Ectodermal cell (in vitro differentiated cells): Measurements from ENCODE around the gene TBX4.
A peak's percentile ranks its signal among the peaks of the same experiment; 100 is the strongest.

Source experiments
- H3K27ac ChIP-seq: 2 replicates; pipeline ENCODE4 v1.7.0; 2013; ENCODE audit warnings: mild to moderate bottlenecking, low read depth, low read length; ENCODE audit not compliant: insufficient read depth, poor library complexity, severe bottlenecking
- H3K27me3 ChIP-seq: 2 replicates; pipeline ENCODE4 v1.7.0; 2013; ENCODE audit warnings: mild to moderate bottlenecking, low read length; ENCODE audit not compliant: insufficient read depth, control insufficient read depth, poor library complexity, severe bottlenecking
- H3K36me3 ChIP-seq: one replicate; pipeline ENCODE4 v1.7.0; 2013; ENCODE audit warnings: low read length; ENCODE audit not compliant: control insufficient read depth, insufficient read depth
- H3K4me1 ChIP-seq: one replicate; pipeline ENCODE4 v1.7.0; 2013; ENCODE audit warnings: low read length; ENCODE audit not compliant: control insufficient read depth, insufficient read depth
- H3K4me3 ChIP-seq: 2 replicates; pipeline ENCODE4 v1.7.0; 2013; ENCODE audit warnings: low read depth, low read length, control low read depth; ENCODE audit not compliant: insufficient read depth
- H3K9me3 ChIP-seq: 2 replicates; pipeline ENCODE4 v1.7.0; 2013; ENCODE audit warnings: mild to moderate bottlenecking, low read length, moderate library complexity; ENCODE audit not compliant: control insufficient read depth
- WGBS, 2 experiments: methylation state at CpG; one replicate each; pipeline ENCODE4 v1.1.7; 2013; ENCODE audit warnings: missing lambda C conversion rate in 2 of 2; 5-methylcytosine and 5-hydroxymethylcytosine counted together

Gene TBX4

DNA sequence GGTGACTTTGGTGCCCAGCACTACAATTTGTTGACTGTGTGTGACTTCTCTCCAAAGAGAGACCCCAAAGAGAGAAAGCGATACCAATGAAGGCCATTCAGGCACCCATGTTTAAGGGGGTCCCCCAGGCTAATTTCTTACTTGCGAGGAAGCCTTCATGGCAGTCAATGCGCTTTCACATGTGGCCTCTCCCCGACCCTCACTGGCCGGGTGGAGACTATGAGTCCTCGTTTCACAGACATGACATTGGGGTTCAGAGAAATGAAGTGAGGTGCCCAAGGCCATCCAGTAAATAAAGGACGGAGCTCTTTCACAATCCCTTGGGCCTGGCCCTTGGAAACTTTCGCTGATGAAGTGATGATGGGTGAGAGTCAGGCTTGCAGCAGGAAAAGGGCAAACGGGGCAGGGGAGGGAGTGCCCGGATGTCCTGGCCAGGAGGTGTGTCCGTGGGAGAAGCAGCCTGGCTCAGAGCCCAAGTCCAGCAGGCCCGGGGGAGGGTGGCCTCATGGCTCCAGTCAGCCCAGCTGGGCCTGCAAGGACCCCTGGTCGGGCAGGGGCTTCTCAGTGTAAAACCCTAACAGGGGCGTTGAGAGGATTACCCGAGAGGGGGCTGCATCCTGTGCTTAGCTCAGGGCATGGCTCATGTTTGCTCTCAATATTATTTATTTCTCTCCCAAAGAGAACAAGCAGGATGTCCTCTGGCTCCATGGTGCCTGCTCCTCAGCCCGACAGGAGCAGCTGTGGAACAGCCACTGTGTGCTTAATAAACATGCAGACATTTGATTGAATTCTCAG lies 37.9 kb upstream of the TBX4 start:
- no peak overlapping the region for H3K4me3 ChIP-seq
- no peaks in the 10 kb centered on the region for H3K36me3 ChIP-seq
- H3K4me1 ChIP-seq, result peaks cover 15% of the 10 kb centered on the region
- no peaks in the 10 kb centered on the region for H3K9me3 ChIP-seq
- 78 to 79% methylated on average over 16 of the region's 16 CpGs for WGBS, 2 experiments
- no peak overlapping the region for H3K27ac ChIP-seq
- H3K27me3 ChIP-seq, result peaks cover 76% of the 10 kb centered on the region

DNA sequence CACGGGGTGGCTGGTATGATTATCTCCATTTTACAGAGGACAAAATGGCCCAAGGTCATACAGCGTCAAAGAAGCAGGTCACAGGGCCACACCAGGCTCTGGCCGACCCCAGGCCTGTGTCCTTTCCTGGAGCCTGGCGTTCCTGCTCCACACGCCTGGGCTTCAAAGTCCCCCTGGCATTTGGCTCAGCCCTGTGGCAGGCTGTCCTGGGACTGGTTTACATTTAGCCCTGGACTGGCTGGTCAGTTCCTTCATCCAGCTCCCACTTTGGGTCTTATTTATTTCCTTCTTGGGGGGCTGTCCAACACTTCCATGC lies 37.3 kb upstream of the TBX4 start:
- H3K4me3 ChIP-seq, result no peak overlapping the region
- peaks cover 70% of the 10 kb centered on the region for H3K27me3 ChIP-seq
- H3K4me1 ChIP-seq, result peaks cover 15% of the 10 kb centered on the region
- no peaks in the 10 kb centered on the region for H3K9me3 ChIP-seq
- WGBS, 2 experiments, result 90 to 92% methylated on average over 5 of the region's 5 CpGs
- no peak overlapping the region for H3K27ac ChIP-seq
- H3K36me3 ChIP-seq, result no peaks in the 10 kb centered on the region

DNA sequence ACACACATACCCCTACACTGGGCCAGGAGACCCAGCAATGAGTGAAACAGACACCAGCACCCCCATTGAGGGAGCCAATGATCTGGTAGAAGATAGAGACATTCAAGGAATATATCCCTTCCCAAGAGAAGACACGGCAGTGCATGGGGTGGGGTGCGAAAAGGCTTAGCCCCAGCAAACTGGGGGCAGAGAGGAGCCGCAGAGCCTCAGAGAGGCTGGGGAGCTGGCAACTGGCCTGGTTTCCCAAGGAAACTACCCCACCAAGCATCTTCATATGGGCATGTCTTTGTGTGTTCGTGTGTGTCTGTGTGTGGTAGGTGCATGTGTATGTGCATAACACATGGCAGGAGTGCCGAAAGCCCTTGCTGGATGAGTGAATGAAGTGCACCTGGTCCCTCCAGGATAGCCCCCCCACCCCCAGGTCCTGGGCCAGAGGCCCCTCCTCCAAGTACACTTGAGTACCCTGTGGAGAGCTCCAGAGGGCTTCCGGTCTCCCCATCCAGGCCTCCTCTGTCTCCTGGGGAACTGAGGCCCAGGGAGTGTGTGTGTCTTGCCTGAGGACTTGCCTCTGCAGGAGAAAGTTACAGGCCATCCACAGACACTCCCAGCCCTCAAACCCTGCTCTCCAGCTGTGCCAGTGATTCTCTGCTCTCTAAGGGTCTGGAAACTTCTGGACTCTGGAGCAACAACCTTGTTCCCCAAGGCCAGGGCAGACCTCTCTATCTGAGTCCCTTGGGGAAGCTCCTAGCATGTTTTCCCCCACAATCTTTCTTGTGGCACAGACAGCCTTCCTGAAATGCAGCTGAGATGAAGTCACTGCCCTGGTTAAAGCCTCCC lies 36.6 kb upstream of the TBX4 start:
- Histone ChIP-seq H3K4me1 (peaks cover 9% of the 10 kb centered on the region), H3K27me3 (peaks cover 63% of the 10 kb centered on the region), H3K9me3 (no peaks in the 10 kb centered on the region), H3K36me3 (no peaks in the 10 kb centered on the region), H3K4me3 (no peak overlapping the region), H3K27ac (no peak overlapping the region)
- 89 to 92% methylated on average over 6 of the region's 6 CpGs for WGBS, 2 experiments

DNA sequence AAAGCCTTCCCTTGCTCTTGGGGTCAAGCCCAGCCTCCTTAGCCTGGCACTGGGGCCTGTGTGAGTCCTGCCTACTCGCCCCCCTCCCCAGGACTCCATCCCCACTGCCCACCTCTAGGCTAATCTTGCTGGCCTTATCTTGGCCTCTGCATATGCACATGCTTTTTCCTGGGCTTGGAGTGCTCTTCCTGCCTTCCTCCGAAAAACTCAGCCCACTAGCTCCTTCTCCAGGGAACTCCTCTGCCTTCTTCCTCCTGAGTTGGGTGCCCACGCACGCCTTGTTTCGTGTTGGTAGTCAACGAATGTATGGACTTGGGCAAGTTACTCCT lies 36.0 kb upstream of the TBX4 start:
- H3K4me3 ChIP-seq, result no peak overlapping the region
- H3K4me1 ChIP-seq, result peaks cover 7% of the 10 kb centered on the region
- no peaks in the 10 kb centered on the region for H3K9me3 ChIP-seq
- 82% methylated on average over 6 of the region's 6 CpGs for WGBS, 2 experiments
- peaks cover 57% of the 10 kb centered on the region for H3K27me3 ChIP-seq
- no peaks in the 10 kb centered on the region for H3K36me3 ChIP-seq
- H3K27ac ChIP-seq, result no peak overlapping the region

DNA sequence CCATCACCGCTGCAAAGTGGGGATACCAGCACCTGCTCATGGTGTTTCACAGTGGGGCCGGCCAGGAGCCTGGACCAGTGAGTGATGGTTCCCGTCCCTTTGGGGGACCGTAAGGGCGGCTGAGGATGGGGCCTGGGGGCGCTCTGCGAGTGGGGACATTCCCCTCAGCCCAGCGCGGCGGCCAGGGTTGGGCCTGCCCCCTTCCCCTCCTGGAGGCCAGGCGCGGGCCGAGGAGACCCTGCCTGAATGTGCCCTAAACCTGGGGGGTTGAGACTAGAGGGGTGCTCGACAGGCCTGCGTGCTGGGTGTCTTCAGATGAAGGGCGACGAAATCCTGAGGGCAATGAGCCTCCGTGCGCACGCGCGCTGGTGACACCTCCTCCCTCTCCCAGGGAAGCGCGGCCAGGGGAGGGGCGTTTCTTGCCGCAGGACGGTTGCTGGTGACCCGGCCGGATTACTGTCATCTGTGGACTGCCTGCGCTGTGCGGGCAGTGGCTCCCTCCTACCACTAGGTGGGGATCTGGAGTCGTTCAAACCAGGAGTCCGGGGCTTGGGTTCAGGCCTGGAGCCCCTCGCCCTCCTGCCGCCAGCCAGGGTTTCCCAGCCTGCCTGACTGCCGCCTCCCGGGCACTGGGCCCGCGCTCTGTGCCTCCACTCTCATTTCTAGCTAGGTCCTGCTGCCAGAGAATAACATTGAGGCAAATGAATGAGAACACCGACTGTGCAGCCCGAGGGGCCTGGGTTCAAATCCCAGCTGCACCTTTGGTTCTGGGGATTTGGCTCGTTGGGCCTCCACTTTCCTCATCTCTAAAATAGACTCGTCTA lies 35.5 kb upstream of the TBX4 start:
- Histone ChIP-seq H3K9me3 (no peaks in the 10 kb centered on the region), H3K27me3 (peaks cover 51% of the 10 kb centered on the region), H3K27ac (no peak overlapping the region), H3K4me3 (peak overlapping the region; percentile 29), H3K4me1 (peaks cover 7% of the 10 kb centered on the region), H3K36me3 (no peaks in the 10 kb centered on the region)
- 23% methylated on average over 43 of the region's 43 CpGs for WGBS, 2 experiments

DNA sequence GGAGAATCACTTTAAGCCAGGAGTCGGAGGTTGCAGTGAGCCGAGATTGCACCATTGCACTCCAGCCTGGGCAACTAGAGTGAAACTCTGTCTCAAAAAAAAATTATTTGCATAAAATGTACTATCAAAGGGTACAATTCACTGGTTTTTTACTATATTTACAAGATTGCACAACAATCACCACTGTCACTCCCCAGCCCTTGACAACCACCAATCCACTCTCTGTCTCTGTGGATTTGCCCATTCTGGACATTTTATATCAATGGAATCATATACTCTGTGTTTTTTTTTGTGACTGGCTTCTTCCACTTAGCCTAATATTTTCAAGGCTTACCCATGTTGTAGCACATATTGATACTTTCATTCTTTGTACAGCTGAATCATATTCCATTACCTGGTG lies 33.8 kb upstream of the TBX4 start:
- Histone ChIP-seq H3K27ac (no peak overlapping the region), H3K36me3 (no peaks in the 10 kb centered on the region), H3K9me3 (no peaks in the 10 kb centered on the region), H3K27me3 (peaks cover 34% of the 10 kb centered on the region), H3K4me3 (no peak overlapping the region), H3K4me1 (peaks cover 1% of the 10 kb centered on the region)
- 96 to 98% methylated on average over 2 of the region's 2 CpGs for WGBS, 2 experiments

DNA sequence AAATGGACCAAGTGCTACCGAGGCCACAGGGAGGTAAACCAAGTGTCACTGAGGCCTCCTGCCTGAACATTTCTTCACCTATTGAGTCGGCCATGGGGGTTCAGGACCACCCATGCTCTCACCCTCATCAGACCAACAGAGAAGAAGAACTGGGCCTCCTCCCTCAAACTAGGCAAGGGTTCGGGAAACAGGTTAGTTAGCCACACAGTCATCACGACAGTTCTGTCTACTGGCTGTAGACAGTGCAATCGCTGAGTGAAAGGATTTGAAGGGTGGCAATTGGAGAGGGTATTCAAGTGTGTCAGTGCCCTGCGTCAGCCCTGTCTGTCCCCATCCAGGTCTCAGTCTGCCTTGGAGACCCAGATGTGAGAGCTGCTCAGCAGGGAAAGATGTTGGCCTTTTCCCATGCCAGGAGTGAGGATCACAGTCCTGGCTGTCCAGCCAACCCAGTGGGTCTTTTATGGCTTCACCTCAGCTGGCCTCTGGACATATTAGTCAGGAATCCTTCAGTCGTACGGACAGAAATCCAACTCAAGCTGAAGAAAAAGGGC lies 32.7 kb upstream of the TBX4 start:
- Histone ChIP-seq H3K4me3 (no peak overlapping the region), H3K27me3 (peaks cover 25% of the 10 kb centered on the region), H3K9me3 (no peaks in the 10 kb centered on the region), H3K4me1 (no peaks in the 10 kb centered on the region), H3K27ac (no peak overlapping the region), H3K36me3 (no peaks in the 10 kb centered on the region)
- 88 to 91% methylated on average over 8 of the region's 8 CpGs for WGBS, 2 experiments

DNA sequence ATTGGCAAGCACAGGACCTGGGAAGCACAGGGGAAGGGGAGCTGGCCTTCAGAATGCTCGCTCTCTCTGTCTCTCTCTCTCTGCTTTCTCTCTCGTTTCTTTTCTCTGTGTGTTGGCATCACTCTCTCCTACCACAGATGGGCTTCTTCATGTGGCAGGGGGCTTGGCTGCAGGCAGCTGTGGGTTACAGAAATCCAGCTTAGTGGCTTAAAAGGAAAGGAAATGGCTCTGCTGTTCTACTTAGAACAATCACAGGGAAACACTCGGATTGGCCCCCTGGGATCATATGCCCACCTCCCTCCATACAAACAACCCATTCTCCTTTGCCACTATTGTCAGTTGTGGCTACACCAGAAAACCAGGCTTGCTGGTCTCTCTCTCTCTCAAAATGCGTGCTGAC lies 32.2 kb upstream of the TBX4 start:
- H3K9me3 ChIP-seq, result no peaks in the 10 kb centered on the region
- H3K27ac ChIP-seq, result no peak overlapping the region
- no peak overlapping the region for H3K4me3 ChIP-seq
- no peaks in the 10 kb centered on the region for H3K4me1 ChIP-seq
- H3K27me3 ChIP-seq, result peaks cover 20% of the 10 kb centered on the region
- no peaks in the 10 kb centered on the region for H3K36me3 ChIP-seq
- WGBS, 2 experiments, result 70 to 74% methylated on average over 4 of the region's 4 CpGs

DNA sequence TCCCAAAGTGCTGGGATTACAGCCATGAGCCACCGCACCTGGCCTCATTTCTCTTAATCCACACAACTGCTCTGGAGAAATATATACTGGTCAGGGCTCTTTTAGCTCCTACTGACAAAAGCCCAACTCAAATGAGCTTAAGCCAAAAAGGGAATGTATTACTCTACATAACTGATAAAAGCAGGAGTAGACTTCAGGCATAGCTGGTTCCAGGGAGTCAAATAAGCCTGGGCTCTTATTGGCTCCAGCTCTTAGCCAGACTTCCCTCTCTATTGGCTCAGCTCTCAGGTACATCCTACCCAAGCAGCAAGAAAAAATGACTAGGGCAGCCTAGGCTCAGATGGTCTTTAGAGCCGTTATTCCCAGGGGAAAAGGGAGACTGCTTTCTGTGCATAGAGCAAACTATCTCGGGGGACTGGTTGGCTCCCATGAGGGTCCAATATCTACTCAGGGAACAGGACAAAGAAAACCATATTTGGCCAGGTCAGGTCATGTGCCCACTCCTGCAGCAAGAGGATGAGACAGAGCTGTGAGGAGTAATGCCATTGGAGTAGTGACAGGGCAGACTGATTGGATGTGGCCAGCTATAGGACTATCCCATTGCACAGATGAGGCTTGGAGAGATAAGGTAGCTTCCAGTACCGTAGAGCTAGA lies 31.4 kb upstream of the TBX4 start:
- no peaks in the 10 kb centered on the region for H3K36me3 ChIP-seq
- H3K27ac ChIP-seq, result no peak overlapping the region
- H3K4me3 ChIP-seq, result no peak overlapping the region
- no peaks in the 10 kb centered on the region for H3K4me1 ChIP-seq
- peaks cover 12% of the 10 kb centered on the region for H3K27me3 ChIP-seq
- H3K9me3 ChIP-seq, result no peaks in the 10 kb centered on the region
- 92 to 99% methylated on average over 4 of the region's 4 CpGs for WGBS, 2 experiments
